Rectal smooth muscle tissue (tissue), 1 donor: ENCODE results near the gene BMP4.

Experiments
- H3K27ac ChIP-seq: one replicate; pipeline ENCODE4 v1.7.0; 2013; ENCODE audit warnings: low read depth, low read length, inconsistent platforms
- H3K27me3 ChIP-seq: one replicate; pipeline ENCODE4 v1.7.0; 2013; ENCODE audit warnings: low read length; ENCODE audit not compliant: control insufficient read depth, insufficient read depth
- H3K36me3 ChIP-seq: one replicate; pipeline ENCODE4 v1.7.0; 2013; ENCODE audit warnings: low read length; ENCODE audit not compliant: control insufficient read depth, insufficient read depth
- H3K4me1 ChIP-seq: one replicate; pipeline ENCODE4 v1.7.0; 2013; ENCODE audit warnings: low read length; ENCODE audit not compliant: control insufficient read depth, insufficient read depth
- H3K4me3 ChIP-seq: one replicate; pipeline ENCODE4 v1.7.0; 2013; ENCODE audit warnings: low read length
- H3K9ac ChIP-seq: one replicate; pipeline ENCODE4 v1.7.0; 2013; ENCODE audit warnings: low read length

BMP4 gene

GRCh38 chr14:53949201-53949600 is 7.4 kb downstream of the BMP4 start:
- no peak overlapping the region for H3K4me3 ChIP-seq
- H3K4me1 ChIP-seq, result no peaks in the 10 kb centered on the region
- no peak overlapping the region for H3K9ac ChIP-seq
- H3K27ac ChIP-seq, result no peak overlapping the region
- peaks cover 3% of the 10 kb centered on the region for H3K27me3 ChIP-seq
- peaks cover 2% of the 10 kb centered on the region for H3K36me3 ChIP-seq

DNA sequence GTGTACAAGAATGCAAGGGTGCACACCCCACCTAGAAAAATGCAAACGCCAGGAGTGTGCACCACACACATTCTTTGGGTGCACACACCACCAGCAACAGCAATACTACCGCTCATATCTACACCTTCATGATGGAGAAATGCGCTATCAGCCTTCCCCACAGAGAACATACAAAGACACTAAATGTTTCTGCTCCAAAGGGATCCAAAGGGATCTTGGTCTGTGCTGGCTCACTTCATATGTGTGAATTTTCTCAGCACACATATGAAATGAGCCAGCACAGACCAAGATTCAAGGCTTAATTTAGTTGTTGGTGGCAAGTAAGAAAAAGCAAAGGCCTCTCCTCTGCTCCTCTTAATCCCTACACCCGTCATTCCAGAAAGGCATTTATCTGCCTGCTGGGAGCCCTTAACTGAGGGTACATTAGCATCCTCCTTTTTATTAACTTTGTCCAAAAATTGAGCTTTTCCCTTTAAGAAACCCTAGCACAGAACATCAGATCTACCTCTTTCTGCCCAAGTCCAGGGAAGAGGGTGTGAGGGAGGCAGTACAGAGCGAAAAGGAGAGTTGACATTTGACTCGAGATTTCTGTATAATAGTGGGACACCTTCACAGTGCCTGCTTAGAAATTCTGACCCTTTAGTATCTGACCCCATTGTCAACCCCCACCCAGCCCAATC is 8.3 kb downstream of the BMP4 start:
- peaks cover 3% of the 10 kb centered on the region for H3K27me3 ChIP-seq

DNA sequence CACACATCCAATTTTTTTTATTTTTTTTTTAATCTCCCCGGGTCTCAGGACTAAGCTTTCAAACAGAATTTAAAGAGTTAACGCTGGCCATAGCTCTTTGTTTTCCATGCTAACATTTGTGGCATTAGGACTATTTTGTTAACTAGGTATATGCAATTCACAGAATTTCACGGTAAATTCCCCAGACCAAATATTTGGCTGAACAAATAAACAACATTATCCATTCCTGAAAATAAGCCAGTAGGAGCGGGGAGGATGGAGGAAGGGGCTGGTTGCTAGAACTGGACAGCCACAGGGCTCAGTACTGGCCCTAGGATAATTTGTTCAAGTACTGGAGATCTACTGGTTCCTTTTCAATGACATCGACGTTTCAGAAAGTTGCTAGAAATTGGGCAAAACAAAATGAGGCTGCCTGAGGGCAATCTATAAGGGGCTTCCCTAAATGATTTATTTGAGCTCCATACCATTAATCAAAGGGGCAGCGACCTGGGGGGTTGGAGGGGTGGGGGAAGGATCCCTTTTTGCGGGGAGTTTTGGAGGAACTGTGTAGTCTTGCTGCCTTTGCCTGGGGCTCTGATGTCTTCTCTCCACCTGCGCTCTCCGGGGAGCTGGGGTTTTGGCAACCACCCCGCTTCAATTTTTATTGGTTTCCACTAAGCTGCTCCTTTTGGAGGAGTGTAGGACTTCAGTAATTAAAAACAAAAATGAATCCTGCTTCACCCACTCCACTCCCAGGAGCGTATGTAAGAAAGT is 9.0 kb downstream of the BMP4 start:
- Histone ChIP-seq H3K4me3 (no peak overlapping the region), H3K36me3 (peaks cover 2% of the 10 kb centered on the region), H3K27ac (no peak overlapping the region), H3K4me1 (no peaks in the 10 kb centered on the region), H3K27me3 (peaks cover 3% of the 10 kb centered on the region), H3K9ac (no peak overlapping the region)

More for the DNA sequence above, 8.3 kb downstream of the BMP4 start:
- Histone ChIP-seq H3K27ac (no peak overlapping the region), H3K9ac (no peak overlapping the region), H3K36me3 (peaks cover 2% of the 10 kb centered on the region), H3K4me3 (no peak overlapping the region), H3K4me1 (no peaks in the 10 kb centered on the region)

- Histone ChIP-seq H3K27ac (no peak overlapping the region), H3K27me3 (peaks cover 3% of the 10 kb centered on the region), H3K9ac (no peak overlapping the region), H3K36me3 (peaks cover 2% of the 10 kb centered on the region), H3K4me1 (no peaks in the 10 kb centered on the region), H3K4me3 (no peak overlapping the region)
Observed at GRCh38 chr14:53947094-53947445, 9.6 kb downstream of the BMP4 start.

GRCh38 chr14:53946404-53947093 is 10.1 kb downstream of the BMP4 start:
- H3K4me3 ChIP-seq, result no peak overlapping the region
- peaks cover 2% of the 10 kb centered on the region for H3K36me3 ChIP-seq
- no peaks in the 10 kb centered on the region for H3K4me1 ChIP-seq
- H3K9ac ChIP-seq, result no peak overlapping the region
- peaks cover 3% of the 10 kb centered on the region for H3K27me3 ChIP-seq
- no peak overlapping the region for H3K27ac ChIP-seq

GRCh38 chr14:53946071-53946403 is 10.6 kb downstream of the BMP4 start:
- Histone ChIP-seq H3K27ac (no peak overlapping the region), H3K4me1 (no peaks in the 10 kb centered on the region), H3K4me3 (no peak overlapping the region), H3K9ac (no peak overlapping the region), H3K27me3 (peaks cover 3% of the 10 kb centered on the region), H3K36me3 (peaks cover 2% of the 10 kb centered on the region)

- H3K4me1 ChIP-seq, result no peaks in the 10 kb centered on the region
- H3K27me3 ChIP-seq, result peaks cover 3% of the 10 kb centered on the region
- H3K9ac ChIP-seq, result no peak overlapping the region
- H3K36me3 ChIP-seq, result no peaks in the 10 kb centered on the region
- H3K4me3 ChIP-seq, result no peak overlapping the region
- H3K27ac ChIP-seq, result no peak overlapping the region
Observed at GRCh38 chr14:53943751-53944083, 12.9 kb downstream of the BMP4 start.

GRCh38 chr14:53942970-53943750 is 13.5 kb downstream of the BMP4 start:
- no peaks in the 10 kb centered on the region for H3K4me1 ChIP-seq
- no peak overlapping the region for H3K27ac ChIP-seq
- peaks cover 3% of the 10 kb centered on the region for H3K27me3 ChIP-seq
- H3K36me3 ChIP-seq, result no peaks in the 10 kb centered on the region
- H3K4me3 ChIP-seq, result no peak overlapping the region
- H3K9ac ChIP-seq, result no peak overlapping the region

GRCh38 chr14:53938136-53938837 is 18.3 kb downstream of the BMP4 start:
- Histone ChIP-seq H3K27me3 (no peaks in the 10 kb centered on the region), H3K4me1 (no peaks in the 10 kb centered on the region), H3K27ac (no peak overlapping the region), H3K4me3 (no peak overlapping the region), H3K36me3 (no peaks in the 10 kb centered on the region), H3K9ac (no peak overlapping the region)

GRCh38 chr14:53934778-53935414 is 21.7 kb downstream of the BMP4 start:
- no peaks in the 10 kb centered on the region for H3K27me3 ChIP-seq
- H3K36me3 ChIP-seq, result no peaks in the 10 kb centered on the region
- no peak overlapping the region for H3K9ac ChIP-seq
- no peaks in the 10 kb centered on the region for H3K4me1 ChIP-seq
- no peak overlapping the region for H3K27ac ChIP-seq
- no peak overlapping the region for H3K4me3 ChIP-seq

DNA sequence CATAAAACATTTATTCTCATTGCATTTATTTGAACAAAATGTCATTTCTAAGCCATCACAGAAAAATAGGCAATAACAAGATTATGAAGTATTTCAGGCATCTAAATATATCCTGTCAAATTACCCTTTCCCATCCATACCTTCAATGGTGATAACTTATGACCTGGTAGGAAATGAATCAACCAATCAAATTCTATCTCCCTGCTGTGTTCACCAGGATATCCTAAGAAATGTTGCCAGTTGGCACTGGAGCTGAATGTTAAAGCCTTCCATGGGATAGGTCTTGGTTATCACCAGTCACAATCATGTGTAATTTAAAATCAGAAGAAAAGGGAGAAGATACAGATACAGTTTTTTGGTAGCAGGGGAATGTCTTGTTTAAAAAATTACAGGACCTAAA is 23.7 kb downstream of the BMP4 start:
- Histone ChIP-seq H3K27ac (no peak overlapping the region), H3K4me1 (no peaks in the 10 kb centered on the region), H3K9ac (no peak overlapping the region), H3K4me3 (no peak overlapping the region), H3K36me3 (no peaks in the 10 kb centered on the region), H3K27me3 (no peaks in the 10 kb centered on the region)
